ENCODE data around the gene MTERF4.
"Not testable (repeated sequence)": the region's sequence is repeated elsewhere in the genome, so short reads cannot be mapped to it uniquely, and the experiment has no call there.

The MTERF4 gene

GRCh38 chr2:241110089-241110606 lies 8.1 kb upstream of the MTERF4 start:
- Histone ChIP-seq H3K9me3 (ENCODE audit: control insufficient read depth, insufficient read depth, low read depth, low read length) (no peaks in the 10 kb centered on the region), H3K27me3 (ENCODE audit: control insufficient read depth, insufficient read depth, low read length) (no peaks in the 10 kb centered on the region), H3K9ac (ENCODE audit: low read length) (no peak overlapping the region)

DNA sequence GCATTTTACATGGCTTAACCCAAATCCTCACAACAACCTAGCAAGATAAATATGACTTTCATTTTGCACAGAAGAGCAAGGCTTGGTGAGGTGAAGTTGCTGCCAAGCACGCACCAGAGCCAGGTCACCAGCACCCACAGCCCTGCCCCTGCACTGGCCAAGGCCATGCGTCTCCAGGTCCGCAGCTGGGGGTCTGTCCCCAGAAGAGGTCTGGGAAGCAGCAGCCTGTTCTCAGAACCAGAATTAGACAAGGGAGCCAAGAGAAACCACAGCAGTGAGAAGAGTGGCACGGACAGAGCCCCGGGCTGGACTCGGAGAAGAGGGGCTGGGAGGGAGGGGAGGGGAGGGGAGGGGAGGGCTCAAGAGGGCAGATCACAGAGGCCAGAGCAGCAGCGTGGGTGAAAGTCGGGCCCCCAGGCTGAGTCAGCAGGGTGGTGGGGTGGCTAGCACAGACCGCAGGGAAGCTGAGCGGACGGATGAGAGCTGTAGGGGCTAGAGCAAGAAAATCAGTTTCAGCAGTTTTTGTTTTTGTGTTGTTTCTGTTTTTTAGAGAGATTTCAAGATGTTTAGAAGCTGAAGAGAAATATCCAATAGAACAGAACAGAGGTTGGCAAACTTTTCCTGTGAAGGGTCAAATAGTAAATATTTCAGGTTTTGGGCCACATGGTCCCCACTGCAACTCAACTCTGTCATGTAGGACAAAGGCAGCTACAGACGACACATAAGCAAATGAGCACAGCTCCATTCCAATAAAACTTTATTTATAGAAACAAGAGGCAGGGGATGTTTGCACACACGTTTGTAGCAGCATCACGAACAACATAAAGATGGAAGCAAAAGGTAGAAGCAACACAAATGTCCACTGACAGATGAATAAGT lies 7.4 kb upstream of the MTERF4 start:
- H3K4me1 ChIP-seq (ENCODE audit: control insufficient read depth, insufficient read depth, low read length): no peaks in the 10 kb centered on the region
- no peaks in the 10 kb centered on the region for H3K9me3 ChIP-seq (ENCODE audit: control insufficient read depth, insufficient read depth, low read depth, low read length)
- no peak overlapping the region for H3K27ac ChIP-seq (ENCODE audit: low read depth, low read length)
- no peak overlapping the region for H3K9ac ChIP-seq (ENCODE audit: low read length)
- H3K4me3 ChIP-seq (ENCODE audit: low read depth, low read length): no peak overlapping the region
- no peaks in the 10 kb centered on the region for H3K27me3 ChIP-seq (ENCODE audit: control insufficient read depth, insufficient read depth, low read length)
- peaks cover 56% of the 10 kb centered on the region for H3K36me3 ChIP-seq (ENCODE audit: control insufficient read depth, insufficient read depth, low read length)

More at GRCh38 chr2:241110089-241110606, 8.1 kb upstream of the MTERF4 start:
- H3K4me3 ChIP-seq (ENCODE audit: low read depth, low read length): no peak overlapping the region
- no peaks in the 10 kb centered on the region for H3K4me1 ChIP-seq (ENCODE audit: control insufficient read depth, insufficient read depth, low read length)
- H3K27ac ChIP-seq (ENCODE audit: low read depth, low read length): no peak overlapping the region
- H3K36me3 ChIP-seq (ENCODE audit: control insufficient read depth, insufficient read depth, low read length): peaks cover 63% of the 10 kb centered on the region

- no peaks in the 10 kb centered on the region for H3K4me1 ChIP-seq (ENCODE audit: control insufficient read depth, insufficient read depth, low read length)
- no peak overlapping the region for H3K4me3 ChIP-seq (ENCODE audit: low read depth, low read length)
- no peak overlapping the region for H3K27ac ChIP-seq (ENCODE audit: low read depth, low read length)
- no peaks in the 10 kb centered on the region for H3K27me3 ChIP-seq (ENCODE audit: control insufficient read depth, insufficient read depth, low read length)
- H3K9ac ChIP-seq (ENCODE audit: low read length): no peak overlapping the region
- H3K9me3 ChIP-seq (ENCODE audit: control insufficient read depth, insufficient read depth, low read depth, low read length): no peaks in the 10 kb centered on the region
- H3K36me3 ChIP-seq (ENCODE audit: control insufficient read depth, insufficient read depth, low read length): peaks cover 47% of the 10 kb centered on the region
Observed at GRCh38 chr2:241108271-241109209, 6.5 kb upstream of the MTERF4 start.

GRCh38 chr2:241107031-241107783 lies 5.1 kb upstream of the MTERF4 start:
- Histone ChIP-seq H3K4me3 (ENCODE audit: low read depth, low read length) (no peak overlapping the region), H3K36me3 (ENCODE audit: control insufficient read depth, insufficient read depth, low read length) (peaks cover 36% of the 10 kb centered on the region), H3K4me1 (ENCODE audit: control insufficient read depth, insufficient read depth, low read length) (no peaks in the 10 kb centered on the region), H3K27ac (ENCODE audit: low read depth, low read length) (no peak overlapping the region), H3K9me3 (ENCODE audit: control insufficient read depth, insufficient read depth, low read depth, low read length) (no peaks in the 10 kb centered on the region), H3K27me3 (ENCODE audit: control insufficient read depth, insufficient read depth, low read length) (no peaks in the 10 kb centered on the region), H3K9ac (ENCODE audit: low read length) (no peak overlapping the region)

GRCh38 chr2:241105641-241106040 lies 3.6 kb upstream of the MTERF4 start:
- Histone ChIP-seq H3K27me3 (ENCODE audit: control insufficient read depth, insufficient read depth, low read length) (no peaks in the 10 kb centered on the region), H3K9ac (ENCODE audit: low read length) (no peak overlapping the region), H3K4me1 (ENCODE audit: control insufficient read depth, insufficient read depth, low read length) (no peaks in the 10 kb centered on the region), H3K27ac (ENCODE audit: low read depth, low read length) (no peak overlapping the region), H3K4me3 (ENCODE audit: low read depth, low read length) (no peak overlapping the region), H3K36me3 (ENCODE audit: control insufficient read depth, insufficient read depth, low read length) (peaks cover 27% of the 10 kb centered on the region), H3K9me3 (ENCODE audit: control insufficient read depth, insufficient read depth, low read depth, low read length) (no peaks in the 10 kb centered on the region)

GRCh38 chr2:241104611-241105010 lies 2.5 kb upstream of the MTERF4 start:
- not testable (repeated sequence) for H3K27me3 ChIP-seq (ENCODE audit: control insufficient read depth, insufficient read depth, low read length); H3K4me1 ChIP-seq (ENCODE audit: control insufficient read depth, insufficient read depth, low read length); H3K9ac ChIP-seq (ENCODE audit: low read length); H3K9me3 ChIP-seq (ENCODE audit: control insufficient read depth, insufficient read depth, low read depth, low read length); H3K4me3 ChIP-seq (ENCODE audit: low read depth, low read length); H3K27ac ChIP-seq (ENCODE audit: low read depth, low read length)
- peaks cover 32% of the 10 kb centered on the region for H3K36me3 ChIP-seq (ENCODE audit: control insufficient read depth, insufficient read depth, low read length)

DNA sequence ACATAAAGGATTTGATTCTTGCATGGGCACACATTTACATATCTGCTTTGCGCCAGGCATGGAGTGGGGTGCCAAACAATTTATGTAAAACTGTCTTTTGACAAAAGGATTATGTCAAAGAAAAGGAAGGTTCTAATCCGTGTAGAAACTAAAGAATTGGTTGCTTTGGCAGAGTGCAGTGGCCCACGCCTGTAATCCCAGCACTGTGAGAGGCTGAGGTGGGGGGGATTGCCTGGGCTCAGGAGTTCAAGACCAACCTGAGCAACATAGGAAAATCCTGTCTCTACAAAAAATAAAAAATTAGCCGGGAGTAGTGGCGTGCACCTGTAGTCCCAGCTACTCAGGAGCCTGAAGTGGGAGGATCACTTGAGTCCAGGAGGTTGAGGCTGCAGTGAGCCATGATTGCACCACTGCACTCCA lies 1.1 kb upstream of the MTERF4 start:
- Histone ChIP-seq H3K9ac (ENCODE audit: low read length) (no peak overlapping the region), H3K4me3 (ENCODE audit: low read depth, low read length) (peak overlapping the region; percentile 96), H3K4me1 (ENCODE audit: control insufficient read depth, insufficient read depth, low read length) (no peaks in the 10 kb centered on the region), H3K36me3 (ENCODE audit: control insufficient read depth, insufficient read depth, low read length) (peaks cover 36% of the 10 kb centered on the region), H3K9me3 (ENCODE audit: control insufficient read depth, insufficient read depth, low read depth, low read length) (no peaks in the 10 kb centered on the region), H3K27ac (ENCODE audit: low read depth, low read length) (no peak overlapping the region), H3K27me3 (ENCODE audit: control insufficient read depth, insufficient read depth, low read length) (no peaks in the 10 kb centered on the region)

DNA sequence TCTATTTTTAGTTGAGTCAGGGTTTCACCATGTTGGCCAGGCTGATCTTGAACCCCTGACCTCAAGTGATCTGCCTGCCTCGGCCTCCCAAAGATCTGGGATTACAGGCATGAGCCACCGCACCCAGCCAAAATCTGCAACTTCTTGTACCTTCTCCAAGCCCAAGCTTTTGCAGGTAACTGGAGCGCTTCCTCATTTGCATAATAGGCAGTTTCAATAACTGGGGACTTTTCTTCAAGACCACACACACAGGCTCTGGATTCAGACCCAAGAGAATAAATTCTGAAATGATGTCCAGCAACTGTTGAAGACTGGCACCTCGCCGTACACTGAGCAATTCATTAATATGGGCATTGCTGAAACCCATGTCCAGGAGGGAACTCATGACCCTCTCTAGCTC lies 2.8 kb downstream of the MTERF4 start:
- Histone ChIP-seq H3K27ac (ENCODE audit: low read depth, low read length) (no peak overlapping the region), H3K9me3 (ENCODE audit: control insufficient read depth, insufficient read depth, low read depth, low read length) (no peaks in the 10 kb centered on the region), H3K36me3 (ENCODE audit: control insufficient read depth, insufficient read depth, low read length) (peaks cover 52% of the 10 kb centered on the region), H3K4me1 (ENCODE audit: control insufficient read depth, insufficient read depth, low read length) (peaks cover 5% of the 10 kb centered on the region; the same call in 1 of the 2 replicates), H3K4me3 (ENCODE audit: low read depth, low read length) (no peak overlapping the region), H3K27me3 (ENCODE audit: control insufficient read depth, insufficient read depth, low read length) (no peaks in the 10 kb centered on the region), H3K9ac (ENCODE audit: low read length) (no peak overlapping the region)

GRCh38 chr2:241096979-241097378 lies 5.1 kb downstream of the MTERF4 start:
- Histone ChIP-seq H3K4me1 (ENCODE audit: control insufficient read depth, insufficient read depth, low read length) (peaks cover 9% of the 10 kb centered on the region; the same call in 1 of the 2 replicates), H3K36me3 (ENCODE audit: control insufficient read depth, insufficient read depth, low read length) (peaks cover 72% of the 10 kb centered on the region), H3K27me3 (ENCODE audit: control insufficient read depth, insufficient read depth, low read length) (no peaks in the 10 kb centered on the region), H3K4me3 (ENCODE audit: low read depth, low read length) (no peak overlapping the region), H3K9ac (ENCODE audit: low read length) (no peak overlapping the region), H3K27ac (ENCODE audit: low read depth, low read length) (no peak overlapping the region), H3K9me3 (ENCODE audit: control insufficient read depth, insufficient read depth, low read depth, low read length) (no peaks in the 10 kb centered on the region)

DNA sequence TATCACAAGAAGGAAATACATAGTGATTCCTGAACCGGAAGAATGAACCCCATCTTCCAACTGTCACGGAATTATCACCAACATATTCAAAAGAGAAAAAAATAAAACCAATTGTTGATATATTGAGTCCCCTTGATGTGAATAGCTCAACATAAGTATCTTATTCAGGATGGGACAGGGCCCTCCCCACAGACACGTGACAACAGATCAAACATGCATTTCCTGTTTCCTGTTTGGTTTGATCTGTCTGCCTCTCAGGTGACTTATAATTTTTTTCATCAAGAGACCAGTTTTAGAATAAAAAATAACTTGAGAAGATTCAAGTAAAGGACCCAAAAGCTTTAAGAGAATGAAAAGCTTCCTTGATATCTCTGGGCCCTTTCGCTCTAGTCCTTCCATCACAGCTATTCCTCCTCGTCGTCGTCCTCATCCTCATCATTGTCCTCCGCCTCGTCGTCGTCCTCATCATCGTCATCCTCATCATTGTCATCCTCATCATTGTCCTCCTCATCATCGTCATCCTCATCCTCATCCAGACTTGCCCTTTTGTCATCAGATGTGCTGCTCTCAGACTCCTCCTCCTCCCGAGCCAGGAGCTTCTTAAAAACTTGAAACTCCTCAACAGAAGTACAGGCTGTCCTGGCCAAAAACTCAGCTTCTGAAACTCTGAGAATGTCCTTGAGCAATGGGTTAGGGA lies 6.3 kb downstream of the MTERF4 start:
- Histone ChIP-seq H3K9ac (ENCODE audit: low read length) (no peak overlapping the region), H3K4me1 (ENCODE audit: control insufficient read depth, insufficient read depth, low read length) (peaks cover 9% of the 10 kb centered on the region; the same call in 1 of the 2 replicates), H3K9me3 (ENCODE audit: control insufficient read depth, insufficient read depth, low read depth, low read length) (no peaks in the 10 kb centered on the region), H3K27me3 (ENCODE audit: control insufficient read depth, insufficient read depth, low read length) (no peaks in the 10 kb centered on the region), H3K36me3 (ENCODE audit: control insufficient read depth, insufficient read depth, low read length) (peaks cover 78% of the 10 kb centered on the region), H3K27ac (ENCODE audit: low read depth, low read length) (no peak overlapping the region), H3K4me3 (ENCODE audit: low read depth, low read length) (no peak overlapping the region)

All from HUES6 (cell line).